K562 (cell line): ENCODE data around the gene CHST12.

Source experiments
- C11orf30 ChIP-seq: fragments of 450-650 bp; IDR thresholded peaks from 2 replicates; pipeline ENCODE4 v1.6.1; 2016; ENCODE audit warnings: low read depth, mild to moderate bottlenecking
- CCNT2 ChIP-seq: IDR thresholded peaks from 2 replicates; pipeline ENCODE4 v1.6.1; 2011; ENCODE audit warnings: borderline replicate concordance, low read depth, mild to moderate bottlenecking, moderate library complexity, mixed read lengths, low read length; ENCODE audit not compliant: insufficient read length; ENCODE audit errors: extremely low read depth
- CTCF ChIP-seq, 3 experiments: IDR thresholded peaks in 2 of 3; conservative IDR thresholded peaks in 1 of 3; 2 replicates each; pipeline ENCODE4 v1.5.1; 2011 to 2012; ENCODE audit warnings: low read length in 3 of 3, mild to moderate bottlenecking in 3 of 3, control low read depth in 2 of 3, improper control_type of control experiment in 1 of 3, inconsistent platforms in 1 of 3, low read depth in 1 of 3, mixed read lengths in 1 of 3, moderate library complexity in 1 of 3; ENCODE audit not compliant: insufficient read depth in 2 of 3
- EZH2 ChIP-seq: IDR thresholded peaks from 2 replicates; pipeline ENCODE4 v1.6.1; 2012; ENCODE audit warnings: low read depth, mild to moderate bottlenecking, inconsistent platforms, low read length, borderline replicate concordance
- HDGF ChIP-seq: fragments of 450-650 bp; IDR thresholded peaks from 2 replicates; pipeline ENCODE4 v1.6.1; 2016
- HNRNPLL ChIP-seq: fragments of 200-400 bp; formaldehyde crosslinking; IDR thresholded peaks from 2 replicates; pipeline ENCODE4 v1.6.1; 2017; ENCODE audit warnings: low read length, low read depth, mild to moderate bottlenecking; ENCODE audit not compliant: poor library complexity, severe bottlenecking
- MAFK ChIP-seq: IDR thresholded peaks from 2 replicates; pipeline ENCODE4 v1.6.1; 2011; ENCODE audit warnings: low read length, improper control_type of control experiment
- MTA1 ChIP-seq: fragments of 450-650 bp; IDR thresholded peaks from 2 replicates; pipeline ENCODE4 v1.6.1; 2017; ENCODE audit warnings: borderline replicate concordance
- RAD21 ChIP-seq, 2 experiments: fragments of 250-450 bp in 1 of 2; fragments of 450-650 bp in 1 of 2; sonication (Bioruptor Pico) in 1 of 2; formaldehyde crosslinking in 1 of 2; IDR thresholded peaks in 1 of 2; conservative IDR thresholded peaks in 1 of 2; 2 replicates each; pipeline versions ENCODE4 v1.4.0 to v1.8.0; 2020 to 2022; ENCODE audit warnings: mild to moderate bottlenecking in 2 of 2, moderate library complexity in 1 of 2
- ZNF57 ChIP-seq: fragments of 450-650 bp; formaldehyde crosslinking; IDR thresholded peaks from 2 replicates; pipeline ENCODE4 v1.4.0; 2020; ENCODE audit warnings: mild to moderate bottlenecking, moderate library complexity
- ZZZ3 ChIP-seq: fragments of 450-650 bp; IDR thresholded peaks from 2 replicates; pipeline ENCODE4 v1.6.1; 2016; ENCODE audit warnings: antibody characterized with exemption, mild to moderate bottlenecking, moderate library complexity

DNA sequence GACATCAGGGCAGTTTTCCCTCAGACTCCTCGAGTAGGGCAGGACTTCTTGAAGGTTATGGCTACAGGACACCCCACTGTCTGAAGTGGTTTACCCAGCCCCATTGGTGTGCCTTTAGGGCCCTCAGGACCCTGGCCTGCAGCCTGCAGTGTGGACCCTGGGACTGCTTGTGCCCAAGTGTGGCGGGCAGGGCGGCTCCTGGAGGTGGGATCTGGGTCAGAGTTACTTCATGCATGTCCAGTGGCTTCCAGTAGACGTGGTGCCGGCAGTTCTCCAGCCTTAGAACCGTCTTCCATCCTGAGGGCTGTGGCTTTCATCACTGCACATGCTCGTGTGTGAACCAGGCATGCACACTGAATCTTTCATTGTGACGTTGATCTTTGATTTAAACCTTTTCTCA lies 32.1 kb upstream of the CHST12 start:
- TF ChIP-seq MAFK (no peak), CCNT2 (no peak), EZH2 (no peak), MTA1 (no peak), CTCF (IDR thresholded peaks at IDR 0.05 in 2 of 3, conservative IDR thresholded peaks at IDR 0.05 in 1 of 3; ENCODE audit: insufficient read depth in 2 of 3, low read depth in 1 of 3, low read length in 3 of 3) (no peak), HDGF (no peak), HNRNPLL (no peak), ZZZ3 (no peak), ZNF57 (CRISPR knock-in tag) (no peak), C11orf30 (no peak), RAD21 (CRISPR knock-in tag; conservative IDR thresholded peaks at IDR 0.05 in 1 of 2, IDR thresholded peaks at IDR 0.05 in 1 of 2) (no peak)
